K562 (cell line): ENCODE results near the gene CARD8. TPM values are rescaled to one million over a fixed set of nuclear protein-coding genes. Genes with fewer than 3 reads are reported as not detected.

ENCODE experiments used
- ATAC-seq: fragments of 200-7000 bp; cut with Tn5 transposase; 3 replicates; pipeline ENCODE4 v1.9.1; 2020; ENCODE audit warnings: moderate library complexity
- BruUV-seq: library from RNA; stranded (reverse); fragments of 400-500 nt; replicated peaks from 2 replicates; lab custom pipeline; 2021; lab: Mats Ljungman, UMichigan
- CTCF ChIA-PET: fragments of 300-600 bp; formaldehyde crosslinking; extraction: SDS; loops from one replicate; lab custom pipeline; 2021; ENCODE audit warnings: low intra/inter-chr PET ratio; lab: Yijun Ruan, JAX
- POLR2A ChIA-PET: fragments of 300-600, 350-650 bp; sonication (Branson Sonifier 250); formaldehyde crosslinking; extraction: SDS; loops from one replicate; lab custom pipeline; 2021; ENCODE audit warnings: antibody characterized with exemption, inconsistent platforms; lab: Yijun Ruan, JAX
- DNase-seq, 4 experiments: peaks; one replicate each; pipeline versions ENCODE4 v3.0.0 to v3.0.0-alpha.2; 2011 to 2018; ENCODE audit warnings: low spot score in 3 of 4, mixed read lengths in 3 of 4; ENCODE audit errors: extremely low read depth in 1 of 4
- FAIRE-seq: peaks from 2 replicates; lab custom pipeline; 2011; peaks lifted over from hg19 to GRCh38; lab: Jason Lieb, UNC
- H2AFZ ChIP-seq: 2 replicates; pipeline ENCODE4 v1.6.0; 2011; ENCODE audit warnings: low read depth, low read length, control low read depth, inconsistent platforms
- H3K27ac ChIP-seq: fragments of 200-600 bp; 3 replicates; pipeline ENCODE4 v1.8.0; 2011; ENCODE audit warnings: low read depth, mild to moderate bottlenecking, control low read depth, inconsistent platforms, low read length, moderate library complexity, mixed read lengths; ENCODE audit errors: extremely low read depth
- H3K27me3 ChIP-seq, 2 experiments: fragments of 300-600 bp in 1 of 2; 2 replicates in 1 of 2; 3 replicates in 1 of 2; pipeline versions ENCODE4 v1.6.0 to v1.8.0; 2011; ENCODE audit warnings: inconsistent platforms in 2 of 2, low read length in 2 of 2, mild to moderate bottlenecking in 1 of 2, mixed read lengths in 1 of 2, moderate library complexity in 1 of 2; ENCODE audit not compliant: control insufficient read depth in 2 of 2, insufficient read depth in 2 of 2
- H3K36me3 ChIP-seq: fragments of 300-600 bp; 3 replicates; pipeline ENCODE4 v1.8.0; 2011; ENCODE audit warnings: mild to moderate bottlenecking, low read length, inconsistent platforms; ENCODE audit not compliant: control insufficient read depth, insufficient read depth
- H3K4me1 ChIP-seq, 2 experiments: fragments of 200-600 bp in 1 of 2; replicated peaks in 1 of 2; 2 replicates in 1 of 2; 3 replicates in 1 of 2; pipeline versions ENCODE4 v1.5.1 to v1.8.0; 2011; ENCODE audit warnings: inconsistent platforms in 2 of 2, low read length in 2 of 2, mild to moderate bottlenecking in 1 of 2, mixed read lengths in 1 of 2, moderate library complexity in 1 of 2; ENCODE audit not compliant: control insufficient read depth in 2 of 2, insufficient read depth in 2 of 2
- H3K4me2 ChIP-seq: 2 replicates; pipeline ENCODE4 v1.6.1; 2011; ENCODE audit warnings: low read length, control low read depth, inconsistent platforms, mixed read lengths; ENCODE audit not compliant: insufficient read depth
- H3K4me3 ChIP-seq: fragments of 200-600 bp; sonication (generic), shearing (Covaris generic); 2 replicates; pipeline ENCODE4 v1.5.1; 2016; ENCODE audit warnings: control low read depth, inconsistent platforms
- H3K79me2 ChIP-seq: fragments of 200-600 bp; 3 replicates; pipeline ENCODE4 v1.8.0; 2011; ENCODE audit warnings: low read length, inconsistent platforms; ENCODE audit not compliant: control insufficient read depth, insufficient read depth
- H3K9ac ChIP-seq, 2 experiments: 2 replicates each; pipeline versions ENCODE4 v1.6.0 to v1.6.1; 2011; ENCODE audit warnings: low read depth in 2 of 2, low read length in 2 of 2, control low read depth in 1 of 2, inconsistent platforms in 1 of 2, mild to moderate bottlenecking in 1 of 2, mixed read lengths in 1 of 2; ENCODE audit not compliant: insufficient read depth in 1 of 2
- H3K9me1 ChIP-seq: one replicate; pipeline ENCODE4 v1.6.0; 2011; ENCODE audit warnings: inconsistent platforms, mild to moderate bottlenecking, low read length, moderate library complexity; ENCODE audit not compliant: control insufficient read depth, insufficient read depth
- H3K9me3 ChIP-seq: replicated peaks from 2 replicates; pipeline ENCODE4 v1.5.1; 2011; ENCODE audit warnings: low read depth, low read length, inconsistent platforms; ENCODE audit not compliant: control insufficient read depth, insufficient read depth
- H4K20me1 ChIP-seq: replicated peaks from 2 replicates; pipeline ENCODE4 v1.6.1; 2011; ENCODE audit warnings: low read length, inconsistent platforms, mixed read lengths; ENCODE audit not compliant: control insufficient read depth, insufficient read depth
- BCOR ChIP-seq: fragments of 450-650 bp; IDR thresholded peaks from 2 replicates; pipeline ENCODE4 v1.6.1; 2016
- CC2D1A ChIP-seq: fragments of 450-650 bp; IDR thresholded peaks from 2 replicates; pipeline ENCODE4 v1.6.1; 2017; ENCODE audit warnings: mild to moderate bottlenecking
- RBM25 ChIP-seq: fragments of 200-400 bp; formaldehyde crosslinking; IDR thresholded peaks from 2 replicates; pipeline ENCODE4 v1.6.1; 2018; ENCODE audit warnings: low read length, low read depth, moderate library complexity; ENCODE audit not compliant: severe bottlenecking
- SMAD2 ChIP-seq: fragments of 150-350 bp; IDR thresholded peaks from 2 replicates; pipeline ENCODE4 v1.6.1; 2014; ENCODE audit warnings: low read depth, mild to moderate bottlenecking, low read length
- TEAD2 ChIP-seq: fragments of 450-650 bp; IDR thresholded peaks from 2 replicates; pipeline ENCODE4 v1.6.1; 2016; ENCODE audit warnings: missing genetic modification characterization, control low read depth, missing compliant biosample characterization
- ZNF146 ChIP-seq: IDR thresholded peaks from one replicate; pipeline ENCODE4 v1.6.1; 2018; ENCODE audit warnings: missing compliant biosample characterization; ENCODE audit not compliant: unreplicated experiment
- ZNF316 ChIP-seq: fragments of 450-650 bp; IDR thresholded peaks from 2 replicates; pipeline ENCODE4 v1.6.1; 2016
- WGBS: fragments of 100-300 bp; shearing (Covaris generic); methylation state at CpG from one replicate; pipeline ENCODE4 v1.1.6; 2016; ENCODE audit warnings: low coverage, mixed read lengths; ENCODE audit not compliant: insufficient coverage; ENCODE audit errors: missing lambda C conversion rate; 5-methylcytosine and 5-hydroxymethylcytosine counted together
- in situ Hi-C: fragments of 300-500 bp; cut with MboI; formaldehyde crosslinking; loops from 4 replicates; pipeline ENCODE4 v1.15.0; 2018; ENCODE audit warnings: inconsistent platforms, mixed read lengths
- intact Hi-C: fragments of 100-400 bp; cut with micrococcal nuclease; formaldehyde crosslinking; loops from 2 replicates; pipeline ENCODE4 v1.14.2; 2022
- polyA plus RNA-seq, 8 experiments: library from polyadenylated mRNA; depleted of rRNA in 4 of 8; stranded (reverse) in 5 of 8; unstranded in 3 of 8; fragments of >200 nt; fragmentation: Nextera tagmentation in 2 of 8; fragmentation: Illumina TruSeq in 1 of 8; extraction: Ambion mirVana in 2 of 8; extraction: Trizol in 1 of 8; gene quantifications; 2 replicates each; pipeline versions ENCODE4 v1.2.1 to v1.2.3, GENCODE V29; 2011 to 2014; ENCODE audit warnings: inconsistent platforms in 1 of 8, missing spikeins in 1 of 8
- total RNA-seq, 7 experiments: library from RNA; depleted of rRNA in 6 of 7; stranded (reverse); fragments of >200 nt in 6 of 7; fragmentation: Illumina TruSeq in 2 of 7; extraction: Trizol in 2 of 7; gene quantifications; 2 replicates each; pipeline versions ENCODE4 v1.2.1 to v1.2.3, GENCODE V29; 2011 to 2021; ENCODE audit warnings: low replicate concordance in 1 of 7
- TF ChIP-seq, protein P1 (sequence below): fragments of 450-650 bp; IDR thresholded peaks from 2 replicates; pipeline ENCODE4 v1.6.1; 2016; ENCODE audit warnings: low read depth, mild to moderate bottlenecking, moderate library complexity

Gene CARD8
- total and polyA plus RNA-seq, 9 of the 15 experiments (the other 6 are each of a cell fraction or from before 2014, with no cell fraction given) = 11.5 to 26.4 (median 20.8) TPM

DNA sequence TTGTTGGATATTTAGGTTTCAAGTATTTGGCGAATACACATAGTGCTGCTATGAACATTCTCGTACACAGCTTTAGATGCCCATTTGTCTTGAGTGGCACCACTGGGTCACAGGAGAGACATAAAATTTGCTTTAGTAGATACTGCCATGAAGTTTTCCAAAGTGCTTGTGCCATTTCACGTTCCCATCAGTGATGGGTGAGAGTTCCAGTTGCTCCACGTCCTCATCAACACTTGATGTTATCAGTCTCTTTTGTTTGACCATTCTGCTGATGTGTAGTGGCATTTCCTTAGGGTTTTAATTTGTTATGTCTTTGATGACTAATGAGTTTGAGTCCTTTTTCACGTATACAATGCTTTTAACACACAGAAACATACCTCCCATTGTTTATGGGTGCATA is 74.2 kb downstream of the CARD8 start:
- no peak for ATAC-seq
- no TSS peak for BruUV-seq
- H3K27ac ChIP-seq = no peak overlapping the region
- no peak for FAIRE-seq
- no peak overlapping the region for H3K4me3 ChIP-seq
- WGBS = 42% methylated on average over 5 of the region's 5 CpGs
- TF ChIP-seq TEAD2 (tag) (no peak), CC2D1A (no peak), ZNF316 (no peak), SMAD2 (no peak)
- TF ChIP-seq, protein P1, sequence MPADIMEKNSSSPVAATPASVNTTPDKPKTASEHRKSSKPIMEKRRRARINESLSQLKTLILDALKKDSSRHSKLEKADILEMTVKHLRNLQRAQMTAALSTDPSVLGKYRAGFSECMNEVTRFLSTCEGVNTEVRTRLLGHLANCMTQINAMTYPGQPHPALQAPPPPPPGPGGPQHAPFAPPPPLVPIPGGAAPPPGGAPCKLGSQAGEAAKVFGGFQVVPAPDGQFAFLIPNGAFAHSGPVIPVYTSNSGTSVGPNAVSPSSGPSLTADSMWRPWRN = no peak
- TF ChIP-seq, all 486 proteins: peak for 0
- Histone ChIP-seq H3K9ac (no peak overlapping the region), H3K79me2 (no peaks in the 10 kb centered on the region), H3K27me3 (no peaks in the 10 kb centered on the region), H3K9me1 (no peaks in the 10 kb centered on the region), H3K4me1 (peaks cover 8% of the 10 kb centered on the region in 2 experiments; a peak in 3 of 5 replicates), H2AFZ (no peak overlapping the region), H3K4me2 (no peak overlapping the region), H3K9me3 (no peaks in the 10 kb centered on the region; the same call in 1 of the 2 replicates), H4K20me1 (0 out of 2 replicates have a peak, but pooled peaks cover 2% of the 10 kb centered on the region), H3K36me3 (no peaks in the 10 kb centered on the region)
- no peak for DNase-seq
- CTCF ChIA-PET = no interaction called here
- POLR2A ChIA-PET = no interaction called here
- in situ Hi-C loops (no loop called here), intact Hi-C loops (no loop called here)

DNA sequence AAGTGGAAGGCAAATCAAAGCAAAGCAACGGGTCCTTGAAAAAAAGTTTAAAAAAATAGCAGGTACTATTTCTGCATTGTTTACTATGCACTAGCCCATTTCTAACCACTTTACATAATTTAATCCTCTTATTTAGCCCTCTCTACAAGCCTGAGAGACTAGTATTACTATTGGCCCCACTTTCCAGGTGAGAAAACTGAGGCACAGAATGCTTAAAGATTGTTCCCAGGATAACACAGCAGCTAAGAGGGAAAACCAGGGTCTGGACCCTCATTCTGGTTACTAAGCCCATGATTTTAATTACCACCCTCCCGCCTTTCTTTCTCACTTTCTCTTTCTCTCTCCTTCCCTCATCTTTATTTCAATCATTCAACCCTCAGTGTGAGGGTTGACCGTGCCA is 79.5 kb downstream of the CARD8 start:
- FAIRE-seq = no peak
- Histone ChIP-seq H3K9ac (no peak overlapping the region), H3K4me2 (no peak overlapping the region), H3K79me2 (0 out of 3 replicates have a peak, but pooled peaks cover 2% of the 10 kb centered on the region), H3K9me3 (no peaks in the 10 kb centered on the region), H3K4me3 (no peak overlapping the region), H2AFZ (no peak overlapping the region), H4K20me1 (no peaks in the 10 kb centered on the region), H3K4me1 (peaks cover 1 to 11% of the 10 kb centered on the region in 2 experiments; a peak in 3 of 5 replicates), H3K36me3 (peaks cover 6% of the 10 kb centered on the region; the same call in 2 of the 3 replicates), H3K27ac (no peak overlapping the region), H3K9me1 (no peaks in the 10 kb centered on the region), H3K27me3 (no peaks in the 10 kb centered on the region)
- WGBS = 83% methylated on average over 3 of the region's 3 CpGs
- no peak for ATAC-seq
- ChIA-PET CTCF (no interaction called here), POLR2A (no interaction called here)
- TF ChIP-seq ZNF146 (no peak), BCOR (peak; percentile 52; the same call in 1 of the 2 replicates), RBM25 (peak; percentile 81)
- in situ Hi-C loops = no loop called here
- no peak for DNase-seq
- intact Hi-C loops = no loop called here
- BruUV-seq = no TSS peak
